Measurements from ENCODE around the gene KCNN1.

The KCNN1 gene

GRCh38 chr19:18007044-18007916 is 40.4 kb downstream of the KCNN1 start (continued):
- TF ChIP-seq PATZ1 (tag by site-specific recombination; IDR thresholded peaks at IDR 0.05) (peak; percentile 10; the same call in 1 of the 2 replicates), ZFHX2 (tag by site-specific recombination; conservative IDR thresholded peaks at IDR 0.05) (peak; percentile 96), IKZF3 (tag by site-specific recombination; IDR thresholded peaks at IDR 0.05) (peak; percentile 99), ZNF324 (tag by site-specific recombination; IDR thresholded peaks at IDR 0.05) (peak; percentile 17; the same call in 1 of the 2 replicates)

- no peak within 1 kb of the TSS for H3K27ac ChIP-seq (ENCODE audit: extremely low read depth, low read depth, low read length)
- POLR2A ChIA-PET, result interaction anchor here (0.6 to 1.5 kb wide), 6 partner anchors 16 to 316 kb away, joined by 3 to 6 read pairs (median 4); no protein-coding TSS in a partner anchor
- no peaks in the 10 kb centered on the region for H3K9me3 ChIP-seq (ENCODE audit: control insufficient read depth, insufficient read depth, low read depth, low read length)
- H3K4me3 ChIP-seq (ENCODE audit: low read depth, low read length), result peak within 1 kb of the TSS; percentile 38
- H3K4me1 ChIP-seq (ENCODE audit: control insufficient read depth, insufficient read depth, low read length), result no peaks in the 10 kb centered on the region; the same call in 1 of the 2 replicates
- CTCF ChIA-PET, result interaction anchor here (0.6 to 6.7 kb wide), 15 partner anchors 10 to 402 kb away, joined by 3 to 101 read pairs (median 4); no protein-coding TSS in a partner anchor
- peaks cover 0 to 8% of the 10 kb centered on the region in 2 experiments; a peak in 2 of 3 replicates for H3K36me3 ChIP-seq (ENCODE audit: control insufficient read depth in 2 of 2, insufficient read depth in 1 of 2, low read length in 2 of 2)
- TF ChIP-seq ZNF423 (tag by site-specific recombination; IDR thresholded peaks at IDR 0.05), result no peak
- 0 out of 2 replicates have a peak, but pooled peaks have one; percentile 15 for TF ChIP-seq ZNF677 (tag by site-specific recombination; IDR thresholded peaks at IDR 0.05)
- TF ChIP-seq INSM2 (tag by site-specific recombination; IDR thresholded peaks at IDR 0.05), result peak; percentile 78
- no peak for TF ChIP-seq ZNF341 (tag by site-specific recombination; IDR thresholded peaks at IDR 0.05; ENCODE audit: low read depth)
- no peak for TF ChIP-seq ZNF785 (tag by site-specific recombination; IDR thresholded peaks at IDR 0.05)
- no peak for TF ChIP-seq ZNF704 (tag by site-specific recombination; IDR thresholded peaks at IDR 0.05)
- no peak for TF ChIP-seq TCF7L2 (IDR thresholded peaks at IDR 0.05; ENCODE audit: borderline replicate concordance, low read depth, low read length)
- TF ChIP-seq ZSCAN4 (tag by site-specific recombination; IDR thresholded peaks at IDR 0.05), result no peak
- TF ChIP-seq ZNF114 (tag by site-specific recombination; IDR thresholded peaks at IDR 0.05), result no peak
- TF ChIP-seq ZNF791 (tag by site-specific recombination; IDR thresholded peaks at IDR 0.05), result no peak
- 0 out of 2 replicates have a peak, but pooled peaks have one; percentile 17 for TF ChIP-seq ZNF184 (tag by site-specific recombination; IDR thresholded peaks at IDR 0.05)
- TF ChIP-seq PATZ1 (tag by site-specific recombination; IDR thresholded peaks at IDR 0.05), result peak; percentile 76; the same call in 1 of the 2 replicates
- TF ChIP-seq ZBTB20 (tag by site-specific recombination; IDR thresholded peaks at IDR 0.05), result 0 out of 2 replicates have a peak, but pooled peaks have one; percentile 7
- peak; percentile 77 for TF ChIP-seq SP2 (tag by site-specific recombination; IDR thresholded peaks at IDR 0.05)
- peak; percentile 33 for TF ChIP-seq ZBTB26 (tag by site-specific recombination; optimal IDR thresholded peaks at IDR 0.05)
- peak; percentile 66 for TF ChIP-seq SP3 (tag by site-specific recombination; IDR thresholded peaks at IDR 0.05)
- TF ChIP-seq ZXDB (tag by site-specific recombination; IDR thresholded peaks at IDR 0.05), result peak; percentile 23; the same call in 1 of the 2 replicates
- no peak for TF ChIP-seq ZNF768 (tag by site-specific recombination; IDR thresholded peaks at IDR 0.05)
- no peak for TF ChIP-seq ZNF175 (tag by site-specific recombination; IDR thresholded peaks at IDR 0.05)
- TF ChIP-seq KLF8 (tag by site-specific recombination; IDR thresholded peaks at IDR 0.05), result peak; percentile 81
- no peak for TF ChIP-seq ZNF121 (tag by site-specific recombination; IDR thresholded peaks at IDR 0.05)
- no peak for TF ChIP-seq ZNF701 (tag by site-specific recombination; IDR thresholded peaks at IDR 0.05)
These were observed 41.2 kb downstream of the KCNN1 start, which contains the start of gene ARRDC2 for GRCh38 chr19:18007917-18008673. TSS of gene ARRDC2 (plus strand) at chr19:18008170. CDS start at chr19:18008311, 141 bp downstream.

All from HEK293 (cell line).